Measurements from ENCODE around the gene CAPZA1.

The CAPZA1 gene

DNA sequence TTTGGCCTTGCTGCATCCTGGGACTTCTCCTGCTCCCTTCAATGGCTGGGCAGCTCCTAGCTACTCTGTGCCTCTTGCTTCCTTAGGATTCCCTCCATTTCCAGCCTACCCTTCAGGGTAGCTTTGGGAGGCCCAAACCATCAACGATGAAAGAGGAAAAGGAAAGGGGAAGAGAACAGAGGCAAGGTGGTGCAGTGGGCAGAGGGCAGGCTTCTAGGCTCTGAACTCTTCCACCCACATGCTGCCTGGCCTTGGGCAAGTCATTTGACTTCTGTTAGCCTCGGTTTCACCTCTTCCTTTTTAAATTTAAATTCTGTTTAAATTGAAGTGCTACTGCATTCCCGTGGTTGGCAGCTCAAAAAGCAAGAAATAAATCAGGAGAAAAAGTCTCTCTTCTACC lies 101.2 kb downstream of the CAPZA1 start:
- TF ChIP-seq CTCF (IDR thresholded peaks at IDR 0.05; ENCODE audit: borderline replicate concordance, control extremely low read depth, extremely low read depth, insufficient read depth, missing control alignments): no peak
- DNase-seq (ENCODE audit: low spot score): no peak
- in situ Hi-C loops (cut with MboI; ENCODE audit: low sequenced_read_pairs, unreplicated experiment): loop anchor here (25.0 kb wide), 1 partner anchor 317 kb away; no protein-coding TSS in a partner anchor

Measured in GM13976 (cell line).